CD14-positive monocyte (primary cell): ENCODE results near the gene LARP4B. TPM values are rescaled to one million over a fixed set of nuclear protein-coding genes. Genes with fewer than 3 reads are reported as not detected.
A peak's percentile ranks its signal among the peaks of the same experiment; 100 is the strongest.

Source experiments
- DNase-seq, 3 donors: peaks; one replicate each; pipeline ENCODE4 v3.0.0-alpha.2; 2011 to 2022
- H2AFZ ChIP-seq: 2 replicates; pipeline ENCODE4 v1.6.0; 2012; ENCODE audit warnings: mild to moderate bottlenecking, low read depth, low read length, inconsistent platforms; ENCODE audit not compliant: insufficient read depth, poor library complexity, severe bottlenecking
- H3K27ac ChIP-seq, 2 donors: 1 replicate in 1 of 2; 2 replicates in 1 of 2; pipeline ENCODE4 v1.5.1; 2012 to 2013; ENCODE audit warnings: low read length in 2 of 2, control low read depth in 1 of 2, inconsistent platforms in 1 of 2, low read depth in 1 of 2, mild to moderate bottlenecking in 1 of 2
- H3K27me3 ChIP-seq, 2 donors: one replicate each; pipeline versions ENCODE4 v1.6.0 to v1.6.1; 2011 to 2013; ENCODE audit warnings: low read length in 2 of 2; ENCODE audit not compliant: control insufficient read depth in 2 of 2, insufficient read depth in 2 of 2
- H3K36me3 ChIP-seq, 2 donors: replicated peaks in 1 of 2; 1 replicate in 1 of 2; 2 replicates in 1 of 2; pipeline versions ENCODE4 v1.5.1 to v1.6.1; 2012 to 2013; ENCODE audit warnings: low read length in 2 of 2, control low read depth in 1 of 2, inconsistent platforms in 1 of 2, mild to moderate bottlenecking in 1 of 2; ENCODE audit not compliant: insufficient read depth in 2 of 2, control insufficient read depth in 1 of 2
- H3K4me1 ChIP-seq, 2 donors: 1 replicate in 1 of 2; 2 replicates in 1 of 2; pipeline versions ENCODE4 v1.5.1 to v1.6.1; 2012 to 2013; ENCODE audit warnings: low read length in 2 of 2, control low read depth in 1 of 2, inconsistent platforms in 1 of 2, mild to moderate bottlenecking in 1 of 2, moderate library complexity in 1 of 2; ENCODE audit not compliant: insufficient read depth in 2 of 2, control insufficient read depth in 1 of 2
- H3K4me2 ChIP-seq: replicated peaks from 2 replicates; pipeline ENCODE3; 2012; ENCODE audit warnings: low read length, moderate library complexity, mild to moderate bottlenecking; ENCODE audit not compliant: poor library complexity, severe bottlenecking; ENCODE audit errors: extremely low read depth
- H3K4me3 ChIP-seq, 3 experiments: fragments of 200-600 bp in 1 of 3; sonication (generic) in 1 of 3; replicated peaks in 1 of 3; 1 replicate in 2 of 3; 2 replicates in 1 of 3; pipeline ENCODE4 v1.5.1; 2011 to 2013; ENCODE audit warnings: low read length in 3 of 3, mild to moderate bottlenecking in 3 of 3, control low read depth in 2 of 3, low read depth in 2 of 3, inconsistent platforms in 1 of 3, moderate library complexity in 1 of 3
- H3K79me2 ChIP-seq: 2 replicates; pipeline ENCODE4 v1.6.0; 2012; ENCODE audit warnings: mild to moderate bottlenecking, control low read depth, inconsistent platforms, low read length, moderate library complexity; ENCODE audit not compliant: insufficient read depth
- H3K9ac ChIP-seq: 2 replicates; pipeline ENCODE4 v1.6.0; 2017; ENCODE audit warnings: low read length, mild to moderate bottlenecking; ENCODE audit not compliant: insufficient read depth, poor library complexity, severe bottlenecking
- H3K9me3 ChIP-seq, 2 donors: replicated peaks in 1 of 2; 1 replicate in 1 of 2; 2 replicates in 1 of 2; pipeline versions ENCODE4 v1.5.1 to v1.6.1; 2012 to 2013; ENCODE audit warnings: low read length in 2 of 2, control low read depth in 1 of 2; ENCODE audit not compliant: control insufficient read depth in 1 of 2, insufficient read depth in 1 of 2
- H4K20me1 ChIP-seq: 2 replicates; pipeline ENCODE4 v1.6.0; 2012; ENCODE audit warnings: mild to moderate bottlenecking, low read length, control low read depth, moderate library complexity; ENCODE audit not compliant: insufficient read depth
- H3K27ac Mint-ChIP-seq, 7 donors: one replicate each; pipeline ENCODE4 v1.8.0; 2020; ENCODE audit warnings: mild to moderate bottlenecking in 7 of 7, mixed read lengths in 7 of 7, moderate library complexity in 6 of 7, inconsistent platforms in 2 of 7
- H3K27me3 Mint-ChIP-seq, 3 donors: one replicate each; pipeline ENCODE4 v1.8.0; 2021 to 2022; ENCODE audit warnings: low read depth in 3 of 3, mild to moderate bottlenecking in 3 of 3, mixed read lengths in 3 of 3, moderate library complexity in 3 of 3, inconsistent platforms in 1 of 3
- H3K36me3 Mint-ChIP-seq, 2 donors: one replicate each; pipeline ENCODE4 v1.8.0; 2020; ENCODE audit warnings: mixed read lengths in 2 of 2, inconsistent platforms in 1 of 2, mild to moderate bottlenecking in 1 of 2
- H3K4me1 Mint-ChIP-seq: one replicate; pipeline ENCODE4 v1.8.0; 2020; ENCODE audit warnings: mild to moderate bottlenecking, mixed read lengths
- H3K4me3 Mint-ChIP-seq, 2 donors: one replicate each; pipeline ENCODE4 v1.8.0; 2020; ENCODE audit warnings: mild to moderate bottlenecking in 2 of 2, mixed read lengths in 2 of 2, moderate library complexity in 1 of 2
- H3K9me3 Mint-ChIP-seq, 7 donors: one replicate each; pipeline ENCODE4 v1.8.0; 2020 to 2022; ENCODE audit warnings: mixed read lengths in 7 of 7, mild to moderate bottlenecking in 6 of 7, moderate library complexity in 6 of 7, inconsistent platforms in 2 of 7
- WGBS: methylation state at CpG from one replicate; pipeline ENCODE4 v1.1.5; 2013; ENCODE audit warnings: missing lambda C conversion rate; ENCODE audit not compliant: insufficient coverage; 5-methylcytosine and 5-hydroxymethylcytosine counted together
- intact Hi-C, 2 donors: fragments of 100-400 bp; cut with micrococcal nuclease; formaldehyde crosslinking; loops; one replicate each; pipeline versions ENCODE4 v1.15.0 to v1.15.1; 2023
- polyA plus RNA-seq, 3 donors: library from polyadenylated mRNA; depleted of rRNA in 1 of 3; unstranded in 2 of 3; stranded (reverse) in 1 of 3; fragments of 300-500 nt in 2 of 3; fragments of >200 nt in 1 of 3; fragmentation: Illumina TruSeq in 2 of 3; gene quantifications; 1 replicate in 2 of 3; 2 replicates in 1 of 3; pipeline ENCODE4 v1.2.3, GENCODE V29; 2012 to 2021
- TF ChIP-seq, protein P1 (sequence below): fragments of 200-600 bp; IDR thresholded peaks from one replicate; pipeline ENCODE4 v1.8.0; 2022; ENCODE audit warnings: antibody characterized with exemption, mild to moderate bottlenecking

The LARP4B gene
- polyA plus RNA-seq, 3 donors: 17.2 to 52.3 (median 33.0) TPM

DNA sequence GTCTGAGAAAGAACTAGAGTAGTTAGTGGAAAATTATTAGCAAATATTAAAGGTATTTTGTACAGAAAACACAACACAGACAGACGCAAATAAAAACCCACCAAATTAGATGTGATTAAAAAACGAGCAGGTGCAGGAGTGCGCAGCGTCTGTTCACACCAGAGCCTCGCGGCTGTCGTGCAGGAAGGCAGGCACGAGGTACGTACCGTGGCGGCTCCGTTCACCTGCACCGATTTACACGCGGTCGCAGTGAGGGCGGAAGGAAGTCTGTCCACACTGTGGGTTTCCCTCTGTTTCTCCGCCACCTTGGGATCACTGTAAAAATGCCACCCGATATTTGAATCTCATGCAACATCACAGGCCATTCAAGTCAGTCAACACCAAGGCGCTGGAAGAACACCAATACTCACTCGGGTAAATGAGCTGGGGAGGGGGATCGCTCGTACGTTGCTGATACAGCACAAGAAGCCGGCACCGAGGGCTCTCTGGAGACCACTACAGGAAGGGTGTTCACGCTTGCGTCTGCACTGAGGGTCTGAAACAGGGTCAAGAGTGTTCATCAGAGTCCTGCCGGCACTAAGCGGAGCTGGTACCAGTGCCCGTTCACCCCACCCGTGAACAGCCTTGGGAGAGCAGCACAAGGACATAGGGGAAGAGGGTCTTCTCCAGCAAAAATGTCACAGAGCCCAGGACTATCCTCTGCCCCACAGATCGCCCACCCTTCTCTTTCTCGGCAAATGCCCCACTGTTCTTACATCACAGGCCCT, 116.8 kb downstream of the LARP4B start:
- Histone ChIP-seq H3K4me2 (no peak overlapping the region), H3K4me3 (no peak overlapping the region), H3K9me3 (no peaks in the 10 kb centered on the region), H3K36me3 (peaks cover 82 to 98% of the 10 kb centered on the region in 2 donors), H4K20me1 (peaks cover 19% of the 10 kb centered on the region), H3K27ac (no peak overlapping the region), H3K4me1 (peaks cover 0 to 6% of the 10 kb centered on the region in 2 donors), H3K9ac (no peak overlapping the region), H3K79me2 (no peaks in the 10 kb centered on the region), H2AFZ (no peak overlapping the region), H3K27me3 (no peaks in the 10 kb centered on the region)
- Mint-ChIP-seq H3K9me3 (no peaks in the 10 kb centered on the region), H3K4me1 (peaks cover 11% of the 10 kb centered on the region), H3K36me3 (peaks cover 77 to 87% of the 10 kb centered on the region in 2 donors), H3K27me3 (peaks cover 0 to 1% (median 0%) of the 10 kb centered on the region in 3 donors), H3K4me3 (no peak overlapping the region), H3K27ac (peak overlapping the region in 1 of 7 donors; percentile 59)
- TF ChIP-seq, protein P1, sequence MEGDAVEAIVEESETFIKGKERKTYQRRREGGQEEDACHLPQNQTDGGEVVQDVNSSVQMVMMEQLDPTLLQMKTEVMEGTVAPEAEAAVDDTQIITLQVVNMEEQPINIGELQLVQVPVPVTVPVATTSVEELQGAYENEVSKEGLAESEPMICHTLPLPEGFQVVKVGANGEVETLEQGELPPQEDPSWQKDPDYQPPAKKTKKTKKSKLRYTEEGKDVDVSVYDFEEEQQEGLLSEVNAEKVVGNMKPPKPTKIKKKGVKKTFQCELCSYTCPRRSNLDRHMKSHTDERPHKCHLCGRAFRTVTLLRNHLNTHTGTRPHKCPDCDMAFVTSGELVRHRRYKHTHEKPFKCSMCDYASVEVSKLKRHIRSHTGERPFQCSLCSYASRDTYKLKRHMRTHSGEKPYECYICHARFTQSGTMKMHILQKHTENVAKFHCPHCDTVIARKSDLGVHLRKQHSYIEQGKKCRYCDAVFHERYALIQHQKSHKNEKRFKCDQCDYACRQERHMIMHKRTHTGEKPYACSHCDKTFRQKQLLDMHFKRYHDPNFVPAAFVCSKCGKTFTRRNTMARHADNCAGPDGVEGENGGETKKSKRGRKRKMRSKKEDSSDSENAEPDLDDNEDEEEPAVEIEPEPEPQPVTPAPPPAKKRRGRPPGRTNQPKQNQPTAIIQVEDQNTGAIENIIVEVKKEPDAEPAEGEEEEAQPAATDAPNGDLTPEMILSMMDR: no peak
- WGBS: 96% methylated on average over 26 of the region's 34 CpGs
- no peak for DNase-seq
- intact Hi-C loops: loop anchor here in 1 of 2 donors (5.0 kb wide), 1 partner anchor 297 kb away; no protein-coding TSS in a partner anchor

DNA sequence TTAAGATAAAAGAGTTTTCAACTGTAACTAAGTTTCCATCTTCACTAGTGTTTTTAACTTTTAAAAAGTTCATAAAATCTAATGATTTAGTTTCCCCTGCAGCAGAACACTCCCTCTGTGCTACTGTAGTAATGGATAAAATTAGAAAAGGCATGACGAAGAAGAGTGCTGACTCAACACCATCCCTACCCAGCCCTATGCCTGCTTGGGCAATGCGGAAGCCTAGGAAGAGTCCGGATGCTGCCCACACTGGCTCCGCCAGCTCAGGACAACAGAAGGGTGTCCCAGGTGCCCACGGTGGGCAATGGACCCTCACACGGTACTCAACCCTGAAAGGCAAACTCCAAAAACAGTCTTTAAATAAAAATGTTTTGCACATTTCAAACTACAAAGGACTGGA, 118.2 kb downstream of the LARP4B start:
- WGBS: 92% methylated on average over 2 of the region's 6 CpGs

More for the DNA sequence above, 118.2 kb downstream of the LARP4B start:
- H3K4me3 ChIP-seq: no peak overlapping the region
- Mint-ChIP-seq H3K4me1 (no peaks in the 10 kb centered on the region), H3K36me3 (peaks cover 86 to 95% of the 10 kb centered on the region in 2 donors), H3K9me3 (no peaks in the 10 kb centered on the region), H3K4me3 (no peak overlapping the region), H3K27me3 (peaks cover 0 to 1% (median 0%) of the 10 kb centered on the region in 3 donors), H3K27ac (no peak overlapping the region)
- no peaks in the 10 kb centered on the region for H3K9me3 ChIP-seq
- no peak for DNase-seq
- no peaks in the 10 kb centered on the region for H3K79me2 ChIP-seq
- H3K4me2 ChIP-seq: no peak overlapping the region
- H3K36me3 ChIP-seq: peaks cover 90 to 98% of the 10 kb centered on the region in 2 donors
- peaks cover 19% of the 10 kb centered on the region for H4K20me1 ChIP-seq
- TF ChIP-seq, protein P1: no peak
- H2AFZ ChIP-seq: no peak overlapping the region
- H3K4me1 ChIP-seq: no peaks in the 10 kb centered on the region
- H3K9ac ChIP-seq: no peak overlapping the region
- H3K27ac ChIP-seq: no peak overlapping the region
- H3K27me3 ChIP-seq: no peaks in the 10 kb centered on the region
- intact Hi-C loops: loop anchor here in 1 of 2 donors (5.0 kb wide), 1 partner anchor 296 kb away; no protein-coding TSS in a partner anchor
